Measurements from ENCODE around the gene ELP4. TPM values are rescaled to one million over a fixed set of nuclear protein-coding genes. Genes with fewer than 3 reads are reported as not detected.

ELP4 gene
- total RNA-seq, 1 experiment from 2014 or later = 17.2 TPM

DNA sequence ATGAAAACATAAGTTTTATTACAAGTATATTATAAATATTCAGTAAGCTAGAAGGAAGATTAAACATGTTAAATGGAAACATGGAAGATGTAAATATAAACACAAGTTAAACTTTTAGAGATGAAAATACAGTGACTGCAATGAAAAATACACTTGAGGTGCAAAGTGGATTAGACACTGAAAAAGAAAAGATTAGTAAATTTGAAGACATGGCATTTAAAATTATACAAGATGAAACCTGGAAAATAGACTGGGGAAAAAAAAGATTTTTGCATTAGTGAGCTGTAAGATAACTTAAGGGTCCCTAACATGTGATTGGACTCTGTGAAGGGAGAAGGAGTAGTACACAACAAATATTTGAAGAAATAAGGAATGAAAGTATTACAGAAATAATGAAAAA, 33.3 kb downstream of the ELP4 start:
- Histone ChIP-seq H3K36me3 (ENCODE audit: control insufficient read depth, insufficient read depth, low read length) (no peaks in the 10 kb centered on the region; the same call in 1 of the 2 replicates), H3K4me1 (ENCODE audit: control insufficient read depth, insufficient read depth, low read length) (no peaks in the 10 kb centered on the region), H3K9me3 (ENCODE audit: control insufficient read depth, insufficient read depth, low read depth, low read length) (no peaks in the 10 kb centered on the region; the same call in 1 of the 2 replicates), H3K27me3 (ENCODE audit: control insufficient read depth, insufficient read depth, low read length) (no peaks in the 10 kb centered on the region), H3K4me3 (ENCODE audit: low read depth in 2 of 2, low read length in 2 of 2) (no peak overlapping the region), H3K27ac (ENCODE audit: low read length) (no peak overlapping the region)
- intact Hi-C loops (cut with micrococcal nuclease; ENCODE audit: unreplicated experiment) (no loop called here), in situ Hi-C loops (cut with HindIII; ENCODE audit: low pct_unique_long_range_greater_than_20kb, low sequenced_read_pairs) (no loop called here)
- DNase-seq (ENCODE audit: low read depth, low spot score) (no peak), ATAC-seq (no peak)
- ChIA-PET POLR2A (no interaction called here), CTCF (no interaction called here)
- TF ChIP-seq, protein P1, sequence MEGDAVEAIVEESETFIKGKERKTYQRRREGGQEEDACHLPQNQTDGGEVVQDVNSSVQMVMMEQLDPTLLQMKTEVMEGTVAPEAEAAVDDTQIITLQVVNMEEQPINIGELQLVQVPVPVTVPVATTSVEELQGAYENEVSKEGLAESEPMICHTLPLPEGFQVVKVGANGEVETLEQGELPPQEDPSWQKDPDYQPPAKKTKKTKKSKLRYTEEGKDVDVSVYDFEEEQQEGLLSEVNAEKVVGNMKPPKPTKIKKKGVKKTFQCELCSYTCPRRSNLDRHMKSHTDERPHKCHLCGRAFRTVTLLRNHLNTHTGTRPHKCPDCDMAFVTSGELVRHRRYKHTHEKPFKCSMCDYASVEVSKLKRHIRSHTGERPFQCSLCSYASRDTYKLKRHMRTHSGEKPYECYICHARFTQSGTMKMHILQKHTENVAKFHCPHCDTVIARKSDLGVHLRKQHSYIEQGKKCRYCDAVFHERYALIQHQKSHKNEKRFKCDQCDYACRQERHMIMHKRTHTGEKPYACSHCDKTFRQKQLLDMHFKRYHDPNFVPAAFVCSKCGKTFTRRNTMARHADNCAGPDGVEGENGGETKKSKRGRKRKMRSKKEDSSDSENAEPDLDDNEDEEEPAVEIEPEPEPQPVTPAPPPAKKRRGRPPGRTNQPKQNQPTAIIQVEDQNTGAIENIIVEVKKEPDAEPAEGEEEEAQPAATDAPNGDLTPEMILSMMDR (IDR thresholded peaks at IDR 0.05) = no peak
- TF ChIP-seq TCF7L2 (IDR thresholded peaks at IDR 0.05; ENCODE audit: low read depth, low read length) (no peak), SIN3A (IDR thresholded peaks at IDR 0.05; ENCODE audit: borderline replicate concordance, insufficient read depth, low read depth, low read length) (no peak), POLR2AphosphoS5 (IDR thresholded peaks at IDR 0.05; ENCODE audit: low read depth, low read length) (no peak)
- TF ChIP-seq, protein P2, sequence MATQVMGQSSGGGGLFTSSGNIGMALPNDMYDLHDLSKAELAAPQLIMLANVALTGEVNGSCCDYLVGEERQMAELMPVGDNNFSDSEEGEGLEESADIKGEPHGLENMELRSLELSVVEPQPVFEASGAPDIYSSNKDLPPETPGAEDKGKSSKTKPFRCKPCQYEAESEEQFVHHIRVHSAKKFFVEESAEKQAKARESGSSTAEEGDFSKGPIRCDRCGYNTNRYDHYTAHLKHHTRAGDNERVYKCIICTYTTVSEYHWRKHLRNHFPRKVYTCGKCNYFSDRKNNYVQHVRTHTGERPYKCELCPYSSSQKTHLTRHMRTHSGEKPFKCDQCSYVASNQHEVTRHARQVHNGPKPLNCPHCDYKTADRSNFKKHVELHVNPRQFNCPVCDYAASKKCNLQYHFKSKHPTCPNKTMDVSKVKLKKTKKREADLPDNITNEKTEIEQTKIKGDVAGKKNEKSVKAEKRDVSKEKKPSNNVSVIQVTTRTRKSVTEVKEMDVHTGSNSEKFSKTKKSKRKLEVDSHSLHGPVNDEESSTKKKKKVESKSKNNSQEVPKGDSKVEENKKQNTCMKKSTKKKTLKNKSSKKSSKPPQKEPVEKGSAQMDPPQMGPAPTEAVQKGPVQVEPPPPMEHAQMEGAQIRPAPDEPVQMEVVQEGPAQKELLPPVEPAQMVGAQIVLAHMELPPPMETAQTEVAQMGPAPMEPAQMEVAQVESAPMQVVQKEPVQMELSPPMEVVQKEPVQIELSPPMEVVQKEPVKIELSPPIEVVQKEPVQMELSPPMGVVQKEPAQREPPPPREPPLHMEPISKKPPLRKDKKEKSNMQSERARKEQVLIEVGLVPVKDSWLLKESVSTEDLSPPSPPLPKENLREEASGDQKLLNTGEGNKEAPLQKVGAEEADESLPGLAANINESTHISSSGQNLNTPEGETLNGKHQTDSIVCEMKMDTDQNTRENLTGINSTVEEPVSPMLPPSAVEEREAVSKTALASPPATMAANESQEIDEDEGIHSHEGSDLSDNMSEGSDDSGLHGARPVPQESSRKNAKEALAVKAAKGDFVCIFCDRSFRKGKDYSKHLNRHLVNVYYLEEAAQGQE (IDR thresholded peaks at IDR 0.05; ENCODE audit: insufficient read depth in 1 of 2, low read depth in 2 of 2, low read length in 1 of 2) = no peak
- BruUV-seq (replicated peaks) = no TSS peak

GRCh38 chr11:31555938-31556337, 46.4 kb downstream of the ELP4 start:
- no peak for ATAC-seq
- H3K4me3 ChIP-seq (ENCODE audit: low read depth in 2 of 2, low read length in 2 of 2) = no peak overlapping the region
- no peak overlapping the region for H3K27ac ChIP-seq (ENCODE audit: low read length)
- CTCF ChIA-PET = interaction anchor here (0.6 kb wide), 1 partner anchor 777 kb away, joined by 13 read pairs; no protein-coding TSS in a partner anchor
- TF ChIP-seq, protein P2 (IDR thresholded peaks at IDR 0.05; ENCODE audit: insufficient read depth in 1 of 2, low read depth in 2 of 2, low read length in 1 of 2) = no peak
- TF ChIP-seq SIN3A (IDR thresholded peaks at IDR 0.05; ENCODE audit: borderline replicate concordance, insufficient read depth, low read depth, low read length) (no peak), POLR2AphosphoS5 (IDR thresholded peaks at IDR 0.05; ENCODE audit: low read depth, low read length) (no peak), TCF7L2 (IDR thresholded peaks at IDR 0.05; ENCODE audit: low read depth, low read length) (no peak)
- TF ChIP-seq, protein P1 (IDR thresholded peaks at IDR 0.05) = no peak
- no peaks in the 10 kb centered on the region for H3K4me1 ChIP-seq (ENCODE audit: control insufficient read depth, insufficient read depth, low read length)
- intact Hi-C loops (cut with micrococcal nuclease; ENCODE audit: unreplicated experiment) = no loop called here
- DNase-seq (ENCODE audit: low read depth, low spot score) = no peak
- H3K27me3 ChIP-seq (ENCODE audit: control insufficient read depth, insufficient read depth, low read length) = no peaks in the 10 kb centered on the region
- BruUV-seq (replicated peaks) = no TSS peak
- in situ Hi-C loops (cut with HindIII; ENCODE audit: low pct_unique_long_range_greater_than_20kb, low sequenced_read_pairs) = no loop called here
- no peaks in the 10 kb centered on the region for H3K36me3 ChIP-seq (ENCODE audit: control insufficient read depth, insufficient read depth, low read length)
- POLR2A ChIA-PET = no interaction called here
- no peaks in the 10 kb centered on the region for H3K9me3 ChIP-seq (ENCODE audit: control insufficient read depth, insufficient read depth, low read depth, low read length)
